Measurements from ENCODE around the gene C16orf86.

Gene C16orf86

GRCh38 chr16:67664871-67665270, 1.7 kb upstream of the C16orf86 start:
- TF ChIP-seq POLR2AphosphoS5 (IDR thresholded peaks at IDR 0.05; ENCODE audit: low read depth, low read length): no peak
- TF ChIP-seq FOXP2 (optimal IDR thresholded peaks at IDR 0.05; ENCODE audit: borderline replicate concordance, extremely low read depth, extremely low read length, insufficient read depth): no peak
- TF ChIP-seq SIN3A (IDR thresholded peaks at IDR 0.05; ENCODE audit: borderline replicate concordance, insufficient read depth, low read length): no peak
- TF ChIP-seq TAF1 (IDR thresholded peaks at IDR 0.05; ENCODE audit: borderline replicate concordance, insufficient read depth, low read length): no peak
- no peak for TF ChIP-seq REST (IDR thresholded peaks at IDR 0.05; ENCODE audit: insufficient read depth in 1 of 2, low read depth in 2 of 2, low read length in 2 of 2)

GRCh38 chr16:67665598-67665997, 1.0 kb upstream of the C16orf86 start:
- TF ChIP-seq TAF1 (IDR thresholded peaks at IDR 0.05; ENCODE audit: borderline replicate concordance, insufficient read depth, low read length): no peak
- TF ChIP-seq SIN3A (IDR thresholded peaks at IDR 0.05; ENCODE audit: borderline replicate concordance, insufficient read depth, low read length): no peak
- no peak for TF ChIP-seq REST (IDR thresholded peaks at IDR 0.05; ENCODE audit: insufficient read depth in 1 of 2, low read depth in 2 of 2, low read length in 2 of 2)
- no peak for TF ChIP-seq POLR2AphosphoS5 (IDR thresholded peaks at IDR 0.05; ENCODE audit: low read depth, low read length)
- TF ChIP-seq FOXP2 (optimal IDR thresholded peaks at IDR 0.05; ENCODE audit: borderline replicate concordance, extremely low read depth, extremely low read length, insufficient read depth): no peak

- TF ChIP-seq TAF1 (IDR thresholded peaks at IDR 0.05; ENCODE audit: borderline replicate concordance, insufficient read depth, low read length) (no peak), POLR2AphosphoS5 (IDR thresholded peaks at IDR 0.05; ENCODE audit: low read depth, low read length) (no peak), SIN3A (IDR thresholded peaks at IDR 0.05; ENCODE audit: borderline replicate concordance, insufficient read depth, low read length) (no peak), FOXP2 (optimal IDR thresholded peaks at IDR 0.05; ENCODE audit: borderline replicate concordance, extremely low read depth, extremely low read length, insufficient read depth) (no peak), REST (IDR thresholded peaks at IDR 0.05; ENCODE audit: insufficient read depth in 1 of 2, low read depth in 2 of 2, low read length in 2 of 2) (no peak)
These were observed 522 bp upstream of the C16orf86 start for GRCh38 chr16:67666032-67666551.

GRCh38 chr16:67667453-67667816, 821 bp downstream of the C16orf86 start:
- TF ChIP-seq POLR2AphosphoS5 (IDR thresholded peaks at IDR 0.05; ENCODE audit: low read depth, low read length) (no peak), SIN3A (IDR thresholded peaks at IDR 0.05; ENCODE audit: borderline replicate concordance, insufficient read depth, low read length) (no peak), TAF1 (IDR thresholded peaks at IDR 0.05; ENCODE audit: borderline replicate concordance, insufficient read depth, low read length) (no peak), FOXP2 (optimal IDR thresholded peaks at IDR 0.05; ENCODE audit: borderline replicate concordance, extremely low read depth, extremely low read length, insufficient read depth) (no peak), REST (IDR thresholded peaks at IDR 0.05; ENCODE audit: insufficient read depth in 1 of 2, low read depth in 2 of 2, low read length in 2 of 2) (no peak)

All from PFSK-1 (cell line).